Activated naive CD4-positive, alpha-beta T cell treated with anti-CD3 and anti-CD28 coated beads, Interleukin-2, amount 10 ng/mL, durations not matched to agents 7 days and 5 days (primary cell): ENCODE data around the gene EIF3I.

ENCODE experiments used
- CTCF ChIA-PET: fragments of 350-600 bp; sonication (Branson Sonifier 250); formaldehyde crosslinking; loops from one replicate; lab custom pipeline; 2021; ENCODE audit warnings: antibody characterized with exemption; lab: Charles Lee
- DNase-seq: peaks from one replicate; pipeline ENCODE4 v3.0.0-alpha.2; 2020
- H3K27ac Mint-ChIP-seq: one replicate; pipeline ENCODE4 v1.8.0; 2021; ENCODE audit warnings: mild to moderate bottlenecking, moderate library complexity, mixed read lengths
- H3K27me3 Mint-ChIP-seq: one replicate; pipeline ENCODE4 v1.8.0; 2021; ENCODE audit warnings: mild to moderate bottlenecking, mixed read lengths
- H3K36me3 Mint-ChIP-seq: one replicate; pipeline ENCODE4 v1.8.0; 2021; ENCODE audit warnings: mixed read lengths
- H3K4me1 Mint-ChIP-seq: one replicate; pipeline ENCODE4 v1.8.0; 2021; ENCODE audit warnings: mixed read lengths
- H3K4me3 Mint-ChIP-seq: one replicate; pipeline ENCODE4 v1.8.0; 2021; ENCODE audit warnings: mild to moderate bottlenecking, moderate library complexity, mixed read lengths
- H3K9me3 Mint-ChIP-seq: one replicate; pipeline ENCODE4 v1.8.0; 2021; ENCODE audit warnings: mixed read lengths

EIF3I gene

DNA sequence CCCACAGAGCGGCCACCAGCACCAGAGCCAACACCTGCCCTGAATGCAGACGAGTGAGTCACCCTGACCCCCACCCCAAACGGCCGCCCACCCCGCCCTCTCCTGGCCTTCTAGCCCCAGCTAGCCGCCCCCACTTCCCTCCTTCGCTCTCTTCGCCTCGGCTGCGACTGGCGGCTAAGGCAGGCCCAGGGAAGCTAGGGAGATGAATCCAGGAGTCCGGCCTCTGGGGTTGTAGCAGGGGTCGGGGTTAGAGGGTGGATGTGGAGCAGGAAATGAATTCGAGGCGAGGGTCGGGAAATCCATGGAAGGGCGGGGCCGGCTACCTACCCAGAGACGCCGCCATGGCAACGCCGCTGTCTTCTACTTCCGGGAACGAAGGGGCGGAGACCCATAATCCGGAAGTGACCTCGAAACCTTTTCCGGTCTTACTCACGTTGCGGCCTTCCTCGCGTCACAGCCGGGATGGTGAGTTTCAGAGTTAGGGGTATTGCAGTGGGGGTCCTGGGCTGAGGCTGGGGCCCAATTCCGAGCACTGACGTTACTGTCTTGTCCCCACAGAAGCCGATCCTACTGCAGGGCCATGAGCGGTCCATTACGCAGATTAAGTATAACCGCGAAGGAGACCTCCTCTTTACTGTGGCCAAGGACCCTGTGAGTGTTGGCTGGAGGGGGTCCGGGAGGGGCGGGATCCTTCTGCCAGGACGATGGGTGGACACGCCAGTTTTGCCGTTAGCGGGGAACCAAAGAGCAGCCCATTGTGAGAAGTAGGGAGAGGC is at the start of gene EIF3I, which contains the start of gene TMEM234:
TSS of gene EIF3I (plus strand) at position 428 of the 776 bp plus-strand sequence. CDS start at position 463, 35 bp downstream.
TSS of gene TMEM234 (minus strand) at position 374 of the 776 bp plus-strand sequence. CDS start at position 343, 31 bp downstream.
- peak within 1 kb of the TSS; percentile 96 for H3K27ac Mint-ChIP-seq
- H3K36me3 Mint-ChIP-seq: peaks cover 29% of the 10 kb centered on the region
- DNase-seq: peak; percentile 96
- CTCF ChIA-PET: interaction anchor here (2.7 kb wide), 1 partner anchor 27 kb away, joined by 19 read pairs; no protein-coding TSS in a partner anchor
- no peaks in the 10 kb centered on the region for H3K9me3 Mint-ChIP-seq
- peak within 1 kb of the TSS; percentile 97 for H3K4me3 Mint-ChIP-seq
- H3K4me1 Mint-ChIP-seq: peaks cover 57% of the 10 kb centered on the region
- no peaks in the 10 kb centered on the region for H3K27me3 Mint-ChIP-seq

DNA sequence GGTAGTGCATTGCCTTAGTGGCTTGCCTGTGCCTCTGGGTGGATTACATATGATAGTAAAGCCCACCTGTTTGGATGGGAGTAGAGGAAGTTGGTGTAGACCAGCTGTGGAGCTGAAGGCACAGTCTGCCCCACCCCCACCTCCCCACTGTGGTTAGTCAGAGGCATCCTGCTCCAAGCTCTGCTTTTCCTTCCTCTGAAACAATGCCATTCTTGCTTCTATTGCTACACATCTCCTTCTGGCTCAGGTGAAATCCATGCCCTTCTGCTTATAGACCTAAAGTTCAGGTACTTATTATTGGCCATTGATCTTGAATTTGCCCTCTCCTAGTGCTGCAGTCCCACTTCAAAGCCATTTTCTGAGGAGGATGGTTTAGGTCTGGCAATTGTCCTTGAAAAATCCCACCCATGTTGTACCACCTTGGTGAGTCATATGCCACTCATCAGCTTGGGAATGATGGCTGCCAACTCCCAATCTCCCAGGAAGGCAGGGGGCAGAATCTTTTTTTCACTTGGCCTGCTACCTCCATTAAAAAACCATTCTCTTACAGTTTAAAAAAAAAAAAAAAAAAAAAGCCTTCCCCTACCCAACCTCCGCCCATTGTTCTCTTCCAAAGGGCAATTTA is 49.5 kb upstream of the EIF3I start:
- CTCF ChIA-PET: interaction anchor here (0.9 kb wide), 1 partner anchor 123 kb away, joined by 3 read pairs; no protein-coding TSS in a partner anchor
- peak; percentile 29 for DNase-seq
- Mint-ChIP-seq H3K4me1 (peaks cover 16% of the 10 kb centered on the region), H3K9me3 (no peaks in the 10 kb centered on the region), H3K36me3 (peaks cover 54% of the 10 kb centered on the region), H3K27ac (no peak overlapping the region), H3K4me3 (no peak overlapping the region), H3K27me3 (no peaks in the 10 kb centered on the region)

- DNase-seq: no peak
- Mint-ChIP-seq H3K27ac (peak overlapping the region; percentile 94), H3K36me3 (peaks cover 38% of the 10 kb centered on the region), H3K4me1 (peaks cover 37% of the 10 kb centered on the region), H3K27me3 (peaks cover 4% of the 10 kb centered on the region), H3K9me3 (no peaks in the 10 kb centered on the region), H3K4me3 (peak overlapping the region; percentile 91)
- CTCF ChIA-PET: no interaction called here
Measured at GRCh38 chr1:32178380-32179192, 43.6 kb upstream of the EIF3I start.

DNA sequence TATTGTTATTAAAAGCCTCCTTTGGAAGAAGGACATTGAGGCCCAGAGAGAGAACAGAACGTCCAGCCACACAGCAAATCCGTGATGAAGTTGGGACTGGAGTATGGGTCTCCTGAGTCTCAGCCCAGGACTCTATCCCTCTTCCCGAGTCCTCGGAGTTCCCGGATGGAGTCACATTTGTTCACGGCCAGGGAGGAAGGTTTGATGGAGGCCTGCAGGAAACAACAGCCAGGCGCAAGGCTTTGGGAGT is 43.1 kb upstream of the EIF3I start:
- peak overlapping the region; percentile 94 for H3K27ac Mint-ChIP-seq
- H3K9me3 Mint-ChIP-seq: no peaks in the 10 kb centered on the region
- peaks cover 4% of the 10 kb centered on the region for H3K27me3 Mint-ChIP-seq
- peaks cover 42% of the 10 kb centered on the region for H3K4me1 Mint-ChIP-seq
- peaks cover 40% of the 10 kb centered on the region for H3K36me3 Mint-ChIP-seq
- CTCF ChIA-PET: no interaction called here
- no peak for DNase-seq
- peak overlapping the region; percentile 91 for H3K4me3 Mint-ChIP-seq

DNA sequence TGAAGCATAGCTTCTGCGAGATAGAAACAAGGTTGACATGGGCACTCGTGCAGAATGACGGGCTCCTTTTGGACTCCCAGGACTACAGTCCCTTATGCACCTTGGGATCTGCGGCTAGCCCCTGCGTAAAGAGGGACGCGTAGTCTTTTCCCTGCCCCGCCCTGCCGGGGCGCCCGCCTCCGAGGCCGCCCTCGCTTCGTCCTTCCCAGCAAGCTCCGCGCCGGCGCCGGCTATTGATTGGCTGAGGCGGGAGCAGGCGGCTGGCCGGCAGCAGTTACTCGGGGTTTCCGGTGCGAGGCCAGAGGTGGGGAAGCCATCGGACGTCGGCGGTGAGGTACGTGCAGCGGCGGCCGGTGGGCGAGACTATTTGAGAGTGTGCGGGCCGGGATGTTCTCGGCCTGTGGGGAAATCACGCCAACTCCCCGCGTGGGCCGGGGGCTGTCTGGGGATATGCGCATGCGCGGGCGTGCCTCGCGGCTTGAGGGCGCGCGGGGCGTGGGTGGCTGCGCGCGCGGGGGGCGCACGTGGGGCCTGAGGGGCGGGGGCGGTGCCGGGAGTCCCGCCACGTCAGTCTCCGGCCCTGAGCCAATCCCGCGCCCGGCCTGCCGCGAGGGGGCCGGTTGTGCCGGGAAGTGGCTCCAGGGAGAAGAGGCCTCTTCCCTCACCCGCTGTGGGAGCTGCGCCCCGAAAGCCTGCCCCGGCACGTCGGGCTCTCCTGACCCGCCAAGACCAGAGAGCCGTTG is 42.6 kb upstream of the EIF3I start, which contains the start of gene TXLNA:
TSS of gene TXLNA (plus strand) at position 233 of the 743 bp plus-strand sequence. CDS start 671 bp downstream, outside the sequence.
- peaks cover 47% of the 10 kb centered on the region for H3K4me1 Mint-ChIP-seq
- peak within 1 kb of the TSS; percentile 91 for H3K4me3 Mint-ChIP-seq
- H3K9me3 Mint-ChIP-seq: no peaks in the 10 kb centered on the region
- H3K36me3 Mint-ChIP-seq: peaks cover 40% of the 10 kb centered on the region
- peak within 1 kb of the TSS; percentile 94 for H3K27ac Mint-ChIP-seq
- H3K27me3 Mint-ChIP-seq: peaks cover 4% of the 10 kb centered on the region
- peak; percentile 93 for DNase-seq
- CTCF ChIA-PET: interaction anchor here (0.6 to 1.2 kb wide), 3 partner anchors 20 to 36 kb away, joined by 3 to 7 read pairs (median 4); no protein-coding TSS in a partner anchor

- CTCF ChIA-PET: interaction anchor here (0.6 to 1.5 kb wide), 5 partner anchors 16 to 192 kb away, joined by 3 to 7 read pairs (median 3); no protein-coding TSS in a partner anchor
- H3K27ac Mint-ChIP-seq: peak overlapping the region; percentile 88
- H3K27me3 Mint-ChIP-seq: peaks cover 4% of the 10 kb centered on the region
- peaks cover 53% of the 10 kb centered on the region for H3K4me1 Mint-ChIP-seq
- H3K36me3 Mint-ChIP-seq: peaks cover 42% of the 10 kb centered on the region
- H3K4me3 Mint-ChIP-seq: peak overlapping the region; percentile 91
- peak; percentile 55 for DNase-seq
- H3K9me3 Mint-ChIP-seq: no peaks in the 10 kb centered on the region
Measured at GRCh38 chr1:32180186-32181060, 41.8 kb upstream of the EIF3I start.

GRCh38 chr1:32181065-32181464 is 41.1 kb upstream of the EIF3I start:
- H3K36me3 Mint-ChIP-seq: peaks cover 43% of the 10 kb centered on the region
- peaks cover 4% of the 10 kb centered on the region for H3K27me3 Mint-ChIP-seq
- no peaks in the 10 kb centered on the region for H3K9me3 Mint-ChIP-seq
- H3K4me1 Mint-ChIP-seq: peaks cover 57% of the 10 kb centered on the region
- peak overlapping the region; percentile 88 for H3K27ac Mint-ChIP-seq
- CTCF ChIA-PET: interaction anchor here (1.1 to 1.5 kb wide), 3 partner anchors 18 to 192 kb away, joined by 3 to 7 read pairs (median 4); no protein-coding TSS in a partner anchor
- H3K4me3 Mint-ChIP-seq: peak overlapping the region; percentile 91
- no peak for DNase-seq

DNA sequence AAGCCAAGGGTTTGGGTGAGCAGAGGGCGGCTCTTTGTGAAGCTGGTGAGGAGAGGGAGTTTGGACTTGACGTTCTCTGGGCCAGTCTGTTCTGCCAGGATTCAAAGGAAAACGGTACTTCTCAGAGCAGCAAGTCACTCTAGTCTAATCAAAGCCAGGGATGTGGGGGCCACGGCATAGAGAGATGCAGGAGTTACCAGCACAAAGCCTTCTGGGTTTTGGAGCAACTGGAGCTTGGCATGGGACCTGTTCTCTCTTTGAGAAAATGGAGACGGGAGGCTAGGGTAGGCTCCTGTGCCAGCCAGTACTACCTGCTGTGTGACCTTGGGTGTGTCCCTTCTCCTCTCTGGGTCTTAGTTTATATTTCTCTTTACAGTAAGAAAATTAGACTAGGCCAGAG is 40.6 kb upstream of the EIF3I start:
- CTCF ChIA-PET: interaction anchor here (1.5 kb wide), 1 partner anchor 191 kb away, joined by 3 read pairs; no protein-coding TSS in a partner anchor
- no peak for DNase-seq
- peaks cover 62% of the 10 kb centered on the region for H3K4me1 Mint-ChIP-seq
- peak overlapping the region; percentile 91 for H3K4me3 Mint-ChIP-seq
- H3K9me3 Mint-ChIP-seq: no peaks in the 10 kb centered on the region
- peaks cover 4% of the 10 kb centered on the region for H3K27me3 Mint-ChIP-seq
- peak overlapping the region; percentile 88 for H3K27ac Mint-ChIP-seq
- H3K36me3 Mint-ChIP-seq: peaks cover 48% of the 10 kb centered on the region

GRCh38 chr1:32182060-32182459 is 40.1 kb upstream of the EIF3I start:
- Mint-ChIP-seq H3K4me3 (peak overlapping the region; percentile 52), H3K27ac (no peak overlapping the region), H3K36me3 (peaks cover 49% of the 10 kb centered on the region), H3K27me3 (peaks cover 4% of the 10 kb centered on the region), H3K9me3 (no peaks in the 10 kb centered on the region), H3K4me1 (peaks cover 64% of the 10 kb centered on the region)
- DNase-seq: no peak
- CTCF ChIA-PET: interaction anchor here (1.5 kb wide), 1 partner anchor 191 kb away, joined by 3 read pairs; no protein-coding TSS in a partner anchor

GRCh38 chr1:32184650-32185049 is 37.6 kb upstream of the EIF3I start:
- CTCF ChIA-PET: interaction anchor here (0.7 to 1.2 kb wide), 2 partner anchors 12 to 31 kb away, joined by 3 to 5 read pairs; no protein-coding TSS in a partner anchor
- no peak for DNase-seq
- H3K27ac Mint-ChIP-seq: peak overlapping the region; percentile 25
- peaks cover 65% of the 10 kb centered on the region for H3K36me3 Mint-ChIP-seq
- peaks cover 61% of the 10 kb centered on the region for H3K4me1 Mint-ChIP-seq
- peaks cover under 1% of the 10 kb centered on the region for H3K27me3 Mint-ChIP-seq
- H3K4me3 Mint-ChIP-seq: no peak overlapping the region
- H3K9me3 Mint-ChIP-seq: no peaks in the 10 kb centered on the region

DNA sequence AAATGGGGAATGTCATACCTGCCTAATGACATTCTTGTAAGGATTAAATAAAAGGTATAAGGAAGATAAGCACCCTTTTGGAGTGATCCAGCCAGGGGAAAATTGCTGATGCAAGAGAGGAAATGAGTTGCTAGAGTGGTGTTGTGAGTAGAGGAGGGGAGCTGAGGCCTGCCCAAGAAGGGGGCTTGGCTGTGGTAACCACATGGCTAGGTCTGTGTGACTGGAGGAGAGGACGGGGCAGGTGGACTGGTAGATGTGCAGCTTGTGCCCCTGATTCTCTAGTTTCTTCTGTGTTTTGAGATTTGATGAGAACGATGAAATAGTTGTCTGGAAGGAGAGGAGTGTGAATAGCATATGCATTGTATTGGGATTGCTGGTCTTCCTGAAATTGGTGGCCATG is 36.1 kb upstream of the EIF3I start:
- Mint-ChIP-seq H3K4me1 (peaks cover 50% of the 10 kb centered on the region), H3K36me3 (peaks cover 64% of the 10 kb centered on the region), H3K9me3 (no peaks in the 10 kb centered on the region), H3K27me3 (no peaks in the 10 kb centered on the region), H3K27ac (peak overlapping the region; percentile 82), H3K4me3 (no peak overlapping the region)
- CTCF ChIA-PET: no interaction called here
- DNase-seq: no peak

- no peak for DNase-seq
- H3K36me3 Mint-ChIP-seq: peaks cover 64% of the 10 kb centered on the region
- no peaks in the 10 kb centered on the region for H3K27me3 Mint-ChIP-seq
- H3K4me1 Mint-ChIP-seq: peaks cover 48% of the 10 kb centered on the region
- peak overlapping the region; percentile 82 for H3K27ac Mint-ChIP-seq
- CTCF ChIA-PET: no interaction called here
- H3K4me3 Mint-ChIP-seq: no peak overlapping the region
- H3K9me3 Mint-ChIP-seq: no peaks in the 10 kb centered on the region
Measured at GRCh38 chr1:32186491-32186890, 35.7 kb upstream of the EIF3I start.
